ENCODE results near the gene MTRR. TPM values are rescaled to one million over a fixed set of nuclear protein-coding genes. Genes with fewer than 3 reads are reported as not detected.

Gene MTRR
- total RNA-seq, 1 donor from 2014 or later = 32.4 TPM

GRCh38 chr5:7827610-7828009, 41.3 kb upstream of the MTRR start:
- peaks cover 15% of the 10 kb centered on the region for H3K4me1 ChIP-seq
- TF ChIP-seq CTCF (IDR thresholded peaks at IDR 0.05; ENCODE audit: borderline replicate concordance) = no peak
- no peak overlapping the region for H3K4me3 ChIP-seq
- peaks cover 96% of the 10 kb centered on the region for H3K27me3 ChIP-seq (ENCODE audit: low read depth)
- DNase-seq = no peak
- H3K36me3 ChIP-seq = no peaks in the 10 kb centered on the region
- no peaks in the 10 kb centered on the region for H3K9me3 ChIP-seq (replicated peaks)
- no peak overlapping the region for H3K27ac ChIP-seq (replicated peaks)
- intact Hi-C loops (cut with micrococcal nuclease) = no loop called here

- H3K36me3 ChIP-seq = no peaks in the 10 kb centered on the region
- no peak overlapping the region for H3K4me3 ChIP-seq
- TF ChIP-seq CTCF (IDR thresholded peaks at IDR 0.05; ENCODE audit: borderline replicate concordance) = no peak
- no peaks in the 10 kb centered on the region for H3K9me3 ChIP-seq (replicated peaks)
- peak; percentile 63 for DNase-seq
- H3K27me3 ChIP-seq (ENCODE audit: low read depth) = peaks cover 92% of the 10 kb centered on the region
- H3K27ac ChIP-seq (replicated peaks) = no peak overlapping the region
- peaks cover 15% of the 10 kb centered on the region for H3K4me1 ChIP-seq
- intact Hi-C loops (cut with micrococcal nuclease) = no loop called here
These were observed 40.7 kb upstream of the MTRR start for GRCh38 chr5:7828269-7828668.

GRCh38 chr5:7834982-7835381, 34.0 kb upstream of the MTRR start:
- no peak for TF ChIP-seq CTCF (IDR thresholded peaks at IDR 0.05; ENCODE audit: borderline replicate concordance)
- H3K9me3 ChIP-seq (replicated peaks) = no peaks in the 10 kb centered on the region
- H3K4me3 ChIP-seq = no peak overlapping the region
- DNase-seq = no peak
- no peak overlapping the region for H3K27ac ChIP-seq (replicated peaks)
- H3K36me3 ChIP-seq = no peaks in the 10 kb centered on the region
- intact Hi-C loops (cut with micrococcal nuclease) = no loop called here
- H3K4me1 ChIP-seq = no peaks in the 10 kb centered on the region
- peaks cover 66% of the 10 kb centered on the region for H3K27me3 ChIP-seq (ENCODE audit: low read depth)

GRCh38 chr5:7837403-7837802, 31.5 kb upstream of the MTRR start:
- intact Hi-C loops (cut with micrococcal nuclease) = no loop called here
- H3K4me3 ChIP-seq = no peak overlapping the region
- TF ChIP-seq CTCF (IDR thresholded peaks at IDR 0.05; ENCODE audit: borderline replicate concordance) = no peak
- no peaks in the 10 kb centered on the region for H3K9me3 ChIP-seq (replicated peaks)
- no peak overlapping the region for H3K27ac ChIP-seq (replicated peaks)
- H3K36me3 ChIP-seq = no peaks in the 10 kb centered on the region
- H3K27me3 ChIP-seq (ENCODE audit: low read depth) = peaks cover 64% of the 10 kb centered on the region
- H3K4me1 ChIP-seq = no peaks in the 10 kb centered on the region
- no peak for DNase-seq

GRCh38 chr5:7842531-7842930, 26.4 kb upstream of the MTRR start:
- no peak for TF ChIP-seq CTCF (IDR thresholded peaks at IDR 0.05; ENCODE audit: borderline replicate concordance)
- intact Hi-C loops (cut with micrococcal nuclease) = no loop called here
- no peaks in the 10 kb centered on the region for H3K4me1 ChIP-seq
- no peak overlapping the region for H3K4me3 ChIP-seq
- no peak for DNase-seq
- no peak overlapping the region for H3K27ac ChIP-seq (replicated peaks)
- H3K9me3 ChIP-seq (replicated peaks) = no peaks in the 10 kb centered on the region
- peaks cover 94% of the 10 kb centered on the region for H3K27me3 ChIP-seq (ENCODE audit: low read depth)
- no peaks in the 10 kb centered on the region for H3K36me3 ChIP-seq

GRCh38 chr5:7844901-7845300, 24.0 kb upstream of the MTRR start:
- intact Hi-C loops (cut with micrococcal nuclease) = no loop called here

More at GRCh38 chr5:7844901-7845300, 24.0 kb upstream of the MTRR start:
- no peak for DNase-seq
- Histone ChIP-seq H3K4me3 (no peak overlapping the region), H3K27me3 (ENCODE audit: low read depth) (peaks cover 98% of the 10 kb centered on the region), H3K9me3 (replicated peaks) (no peaks in the 10 kb centered on the region), H3K36me3 (no peaks in the 10 kb centered on the region), H3K27ac (replicated peaks) (no peak overlapping the region), H3K4me1 (peaks cover 5% of the 10 kb centered on the region)
- no peak for TF ChIP-seq CTCF (IDR thresholded peaks at IDR 0.05; ENCODE audit: borderline replicate concordance)
